HG03460 (cell line): ENCODE data around the gene ARPIN.

Source experiments
- ATAC-seq: cut with Tn5 transposase; IDR thresholded peaks from one replicate; pipeline ENCODE4 v1.9.1; 2021; ENCODE audit not compliant: unreplicated experiment

The ARPIN gene

GRCh38 chr15:89847101-89847500, 65.7 kb downstream of the ARPIN start:
- ATAC-seq: no peak

- no peak for ATAC-seq
Observed at GRCh38 chr15:89845305-89845893, 67.4 kb downstream of the ARPIN start.
